ENCODE results near the gene SMYD4. TPM values are rescaled to one million over a fixed set of nuclear protein-coding genes. Genes with fewer than 3 reads are reported as not detected.

Gene SMYD4
- polyA plus RNA-seq, 4 donors = 5.1 to 15.5 (median 7.3) TPM

GRCh38 chr17:1847191-1847590 lies 17.5 kb upstream of the SMYD4 start:
- Histone ChIP-seq H3K4me3 (ENCODE audit: low read depth in 1 of 3, low read length in 3 of 3) (no peak overlapping the region), H3K27ac (ENCODE audit: low read depth in 1 of 3, low read length in 2 of 3) (no peak overlapping the region), H3K27me3 (ENCODE audit: control insufficient read depth in 3 of 3, insufficient read depth in 3 of 3, low read length in 3 of 3) (no peaks in the 10 kb centered on the region), H3K4me1 (ENCODE audit: control insufficient read depth in 3 of 3, insufficient read depth in 2 of 3, low read depth in 1 of 3, low read length in 2 of 3) (no peaks in the 10 kb centered on the region), H3K9me3 (ENCODE audit: control insufficient read depth in 2 of 2, insufficient read depth in 1 of 2, low read depth in 1 of 2, low read length in 1 of 2) (no peaks in the 10 kb centered on the region), H3K36me3 (ENCODE audit: control insufficient read depth in 3 of 3, insufficient read depth in 2 of 3, low read depth in 1 of 3, low read length in 3 of 3) (peaks cover 5 to 40% (median 10%) of the 10 kb centered on the region in 3 donors)
- no peak for FAIRE-seq
- 88 to 97% (median 92%) methylated on average over 3 of the region's 3 CpGs for WGBS, 3 donors
- no peak for DNase-seq

GRCh38 chr17:1843947-1844346 lies 14.2 kb upstream of the SMYD4 start:
- 95 to 97% (median 96%) methylated on average over 9 of the region's 9 CpGs for WGBS, 3 donors
- FAIRE-seq = no peak

GRCh38 chr17:1839516-1839915 lies 9.8 kb upstream of the SMYD4 start:
- no peak overlapping the region for H3K4me3 ChIP-seq (ENCODE audit: low read depth in 1 of 3, low read length in 3 of 3)
- H3K36me3 ChIP-seq (ENCODE audit: control insufficient read depth in 3 of 3, insufficient read depth in 2 of 3, low read depth in 1 of 3, low read length in 3 of 3) = peaks cover 0 to 22% (median 2%) of the 10 kb centered on the region in 3 donors
- no peaks in the 10 kb centered on the region for H3K4me1 ChIP-seq (ENCODE audit: control insufficient read depth in 3 of 3, insufficient read depth in 2 of 3, low read depth in 1 of 3, low read length in 2 of 3)
- H3K27ac ChIP-seq (ENCODE audit: low read depth in 1 of 3, low read length in 2 of 3) = no peak overlapping the region
- H3K27me3 ChIP-seq (ENCODE audit: control insufficient read depth in 3 of 3, insufficient read depth in 3 of 3, low read length in 3 of 3) = no peaks in the 10 kb centered on the region
- WGBS, 3 donors = 78 to 94% (median 86%) methylated on average over 4 of the region's 4 CpGs
- DNase-seq (no peak), FAIRE-seq (no peak)
- H3K9me3 ChIP-seq (ENCODE audit: control insufficient read depth in 2 of 2, insufficient read depth in 1 of 2, low read depth in 1 of 2, low read length in 1 of 2) = no peaks in the 10 kb centered on the region

More at GRCh38 chr17:1843947-1844346, 14.2 kb upstream of the SMYD4 start:
- Histone ChIP-seq H3K36me3 (ENCODE audit: control insufficient read depth in 3 of 3, insufficient read depth in 2 of 3, low read depth in 1 of 3, low read length in 3 of 3) (peaks cover 5 to 35% (median 7%) of the 10 kb centered on the region in 3 donors), H3K27ac (ENCODE audit: low read depth in 1 of 3, low read length in 2 of 3) (no peak overlapping the region), H3K4me3 (ENCODE audit: low read depth in 1 of 3, low read length in 3 of 3) (no peak overlapping the region), H3K27me3 (ENCODE audit: control insufficient read depth in 3 of 3, insufficient read depth in 3 of 3, low read length in 3 of 3) (no peaks in the 10 kb centered on the region), H3K4me1 (ENCODE audit: control insufficient read depth in 3 of 3, insufficient read depth in 2 of 3, low read depth in 1 of 3, low read length in 2 of 3) (no peaks in the 10 kb centered on the region), H3K9me3 (ENCODE audit: control insufficient read depth in 2 of 2, insufficient read depth in 1 of 2, low read depth in 1 of 2, low read length in 1 of 2) (no peaks in the 10 kb centered on the region)
- no peak for DNase-seq

- peak in 1 of 2 donors; percentile 10 for DNase-seq
- Histone ChIP-seq H3K4me1 (ENCODE audit: control insufficient read depth in 3 of 3, insufficient read depth in 2 of 3, low read depth in 1 of 3, low read length in 2 of 3) (peaks cover 0 to 6% (median 4%) of the 10 kb centered on the region in 3 donors), H3K27ac (ENCODE audit: low read depth in 1 of 3, low read length in 2 of 3) (no peak overlapping the region), H3K27me3 (ENCODE audit: control insufficient read depth in 3 of 3, insufficient read depth in 3 of 3, low read length in 3 of 3) (no peaks in the 10 kb centered on the region), H3K9me3 (ENCODE audit: control insufficient read depth in 2 of 2, insufficient read depth in 1 of 2, low read depth in 1 of 2, low read length in 1 of 2) (no peaks in the 10 kb centered on the region), H3K36me3 (ENCODE audit: control insufficient read depth in 3 of 3, insufficient read depth in 2 of 3, low read depth in 1 of 3, low read length in 3 of 3) (peaks cover 0 to 20% (median 0%) of the 10 kb centered on the region in 3 donors), H3K4me3 (ENCODE audit: low read depth in 1 of 3, low read length in 3 of 3) (no peak overlapping the region)
- FAIRE-seq = no peak
- WGBS, 3 donors = 77 to 83% (median 77%) methylated on average over 12 of the region's 12 CpGs
Measured at GRCh38 chr17:1834380-1835149, 4.9 kb upstream of the SMYD4 start.

GRCh38 chr17:1830288-1830687 lies 586 bp upstream of the SMYD4 start:
- Histone ChIP-seq H3K36me3 (ENCODE audit: control insufficient read depth in 3 of 3, insufficient read depth in 2 of 3, low read depth in 1 of 3, low read length in 3 of 3) (peaks cover 0 to 37% (median 0%) of the 10 kb centered on the region in 3 donors), H3K27me3 (ENCODE audit: control insufficient read depth in 3 of 3, insufficient read depth in 3 of 3, low read length in 3 of 3) (no peaks in the 10 kb centered on the region), H3K4me3 (ENCODE audit: low read depth in 1 of 3, low read length in 3 of 3) (peak overlapping the region; percentile 56 to 85 (median 71)), H3K9me3 (ENCODE audit: control insufficient read depth in 2 of 2, insufficient read depth in 1 of 2, low read depth in 1 of 2, low read length in 1 of 2) (no peaks in the 10 kb centered on the region), H3K27ac (ENCODE audit: low read depth in 1 of 3, low read length in 2 of 3) (peak overlapping the region; percentile 57 to 83 (median 57)), H3K4me1 (ENCODE audit: control insufficient read depth in 3 of 3, insufficient read depth in 2 of 3, low read depth in 1 of 3, low read length in 2 of 3) (peaks cover 0 to 6% (median 4%) of the 10 kb centered on the region in 3 donors)
- DNase-seq (peak; percentile 49 to 68), FAIRE-seq (no peak)
- 0 to 1% (median 0%) methylated on average over 9 to 11 of the region's 11 CpGs for WGBS, 3 donors

GRCh38 chr17:1829216-1829591 lies 498 bp downstream of the SMYD4 start:
- Histone ChIP-seq H3K27me3 (ENCODE audit: control insufficient read depth in 3 of 3, insufficient read depth in 3 of 3, low read length in 3 of 3) (no peaks in the 10 kb centered on the region), H3K9me3 (ENCODE audit: control insufficient read depth in 2 of 2, insufficient read depth in 1 of 2, low read depth in 1 of 2, low read length in 1 of 2) (no peaks in the 10 kb centered on the region), H3K36me3 (ENCODE audit: control insufficient read depth in 3 of 3, insufficient read depth in 2 of 3, low read depth in 1 of 3, low read length in 3 of 3) (peaks cover 0 to 38% (median 2%) of the 10 kb centered on the region in 3 donors), H3K27ac (ENCODE audit: low read depth in 1 of 3, low read length in 2 of 3) (peak overlapping the region; percentile 82 to 91 (median 88)), H3K4me3 (ENCODE audit: low read depth in 1 of 3, low read length in 3 of 3) (peak overlapping the region; percentile 71 to 91 (median 85)), H3K4me1 (ENCODE audit: control insufficient read depth in 3 of 3, insufficient read depth in 2 of 3, low read depth in 1 of 3, low read length in 2 of 3) (peaks cover 0 to 6% (median 4%) of the 10 kb centered on the region in 3 donors)
- WGBS, 3 donors = 0 to 1% (median 0%) methylated on average over 13 of the region's 13 CpGs
- peak in 1 of 2 donors; percentile 53 for DNase-seq
- no peak for FAIRE-seq

GRCh38 chr17:1820528-1821252 lies 9.0 kb downstream of the SMYD4 start:
- Histone ChIP-seq H3K27ac (ENCODE audit: low read depth in 1 of 3, low read length in 2 of 3) (no peak overlapping the region), H3K4me3 (ENCODE audit: low read depth in 1 of 3, low read length in 3 of 3) (no peak overlapping the region), H3K27me3 (ENCODE audit: control insufficient read depth in 3 of 3, insufficient read depth in 3 of 3, low read length in 3 of 3) (no peaks in the 10 kb centered on the region), H3K9me3 (ENCODE audit: control insufficient read depth in 2 of 2, insufficient read depth in 1 of 2, low read depth in 1 of 2, low read length in 1 of 2) (no peaks in the 10 kb centered on the region), H3K4me1 (ENCODE audit: control insufficient read depth in 3 of 3, insufficient read depth in 2 of 3, low read depth in 1 of 3, low read length in 2 of 3) (no peaks in the 10 kb centered on the region), H3K36me3 (ENCODE audit: control insufficient read depth in 3 of 3, insufficient read depth in 2 of 3, low read depth in 1 of 3, low read length in 3 of 3) (peaks cover 0 to 43% (median 4%) of the 10 kb centered on the region in 3 donors)
- FAIRE-seq (no peak), DNase-seq (no peak)
- WGBS, 3 donors = 68 to 80% (median 78%) methylated on average over 7 of the region's 7 CpGs

GRCh38 chr17:1813088-1813487 lies 16.6 kb downstream of the SMYD4 start:
- 66 to 78% (median 74%) methylated on average over 5 of the region's 5 CpGs for WGBS, 3 donors
- Histone ChIP-seq H3K4me1 (ENCODE audit: control insufficient read depth in 3 of 3, insufficient read depth in 2 of 3, low read depth in 1 of 3, low read length in 2 of 3) (peaks cover 0 to 30% (median 1%) of the 10 kb centered on the region in 3 donors), H3K4me3 (ENCODE audit: low read depth in 1 of 3, low read length in 3 of 3) (no peak overlapping the region), H3K27me3 (ENCODE audit: control insufficient read depth in 3 of 3, insufficient read depth in 3 of 3, low read length in 3 of 3) (no peaks in the 10 kb centered on the region), H3K27ac (ENCODE audit: low read depth in 1 of 3, low read length in 2 of 3) (no peak overlapping the region), H3K9me3 (ENCODE audit: control insufficient read depth in 2 of 2, insufficient read depth in 1 of 2, low read depth in 1 of 2, low read length in 1 of 2) (no peaks in the 10 kb centered on the region), H3K36me3 (ENCODE audit: control insufficient read depth in 3 of 3, insufficient read depth in 2 of 3, low read depth in 1 of 3, low read length in 3 of 3) (peaks cover 0 to 46% (median 2%) of the 10 kb centered on the region in 3 donors)
- FAIRE-seq (no peak), DNase-seq (no peak)

All from small intestine (tissue), 7 donors.